ENCODE measurements around the gene TRPT1.

The TRPT1 gene

DNA sequence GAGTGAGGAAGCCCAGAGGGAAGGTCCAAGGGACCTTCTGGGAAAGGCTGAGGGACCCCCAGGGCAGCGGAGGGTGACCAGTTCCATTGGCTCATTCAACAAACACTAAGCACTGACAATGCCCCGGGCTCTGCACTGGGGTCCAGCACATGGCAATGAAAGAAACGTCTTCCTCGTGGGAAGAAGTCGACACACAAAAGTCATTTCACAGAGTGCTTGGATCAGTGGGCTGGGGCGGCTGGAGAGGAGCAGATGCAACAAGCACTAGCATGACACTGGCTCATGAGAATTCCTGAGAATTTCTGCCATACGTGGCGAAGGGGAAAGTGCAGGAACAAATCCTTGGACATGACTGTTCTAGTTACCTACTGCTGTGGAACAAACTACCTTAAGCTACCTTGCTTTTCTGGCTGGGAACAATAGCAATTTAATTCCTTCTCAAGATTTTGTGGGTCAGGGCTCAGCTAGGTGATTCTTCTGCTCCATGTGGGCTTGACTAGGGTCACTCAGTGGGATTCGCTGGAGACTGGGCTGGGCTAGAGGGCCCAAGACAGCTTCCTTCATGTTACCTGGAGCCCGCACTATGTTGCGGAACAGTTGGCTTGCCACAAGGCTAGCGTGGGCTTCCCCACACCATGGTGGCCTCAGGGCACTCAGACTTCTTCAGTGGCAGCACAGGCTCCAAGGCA, 46.9 kb downstream of the TRPT1 start:
- DNase-seq (ENCODE audit: low spot score): no peak

DNA sequence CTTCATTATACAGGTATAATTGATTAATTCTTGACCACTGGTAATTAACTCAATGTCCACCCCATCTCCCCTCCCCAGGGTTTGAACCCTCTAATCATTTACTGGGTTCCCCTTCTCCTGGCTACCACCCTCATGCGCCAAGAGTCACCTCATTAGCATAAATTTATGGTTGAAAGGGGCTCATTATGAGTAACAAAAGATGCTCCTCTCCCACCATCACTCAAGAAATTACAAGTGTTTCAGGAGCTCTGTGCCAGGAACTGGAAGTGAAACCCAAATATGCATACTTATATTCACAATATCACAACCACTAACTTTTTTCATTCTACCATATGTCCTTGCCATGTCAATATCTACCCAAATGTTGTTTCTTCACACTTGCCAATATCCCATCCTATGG, 47.8 kb downstream of the TRPT1 start:
- DNase-seq (ENCODE audit: low spot score): no peak

DNA sequence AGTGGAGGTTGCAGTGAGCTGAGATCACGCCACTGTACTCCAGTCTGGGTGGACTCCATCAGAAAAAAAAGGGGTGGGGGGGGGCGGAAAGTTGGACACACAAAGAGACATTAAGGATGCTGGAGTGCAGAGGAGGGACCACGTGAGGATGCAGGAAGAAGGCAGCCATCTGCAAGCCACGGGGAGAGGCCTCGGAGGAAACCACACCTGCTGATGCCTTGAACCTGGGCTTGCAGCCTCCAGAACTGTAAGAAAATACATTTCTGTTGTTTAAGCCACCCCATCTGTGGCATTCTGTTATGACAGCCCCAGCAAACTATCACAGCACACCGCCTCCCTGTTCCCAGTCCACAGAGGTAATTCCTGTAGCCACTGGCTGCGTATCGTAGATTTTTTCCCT, 49.2 kb downstream of the TRPT1 start:
- DNase-seq (ENCODE audit: low spot score): no peak
